GM12878 (cell line): Measurements from ENCODE around the gene TOMM40L. TPM values are rescaled to one million over a fixed set of nuclear protein-coding genes. Genes with fewer than 3 reads are reported as not detected.

Experiments used
- ATAC-seq: fragments of 200-7000 bp; cut with Tn5 transposase; 3 replicates; pipeline ENCODE4 v1.9.1; 2020; ENCODE audit warnings: mild to moderate bottlenecking, moderate library complexity
- BruUV-seq: library from RNA; stranded (reverse); fragments of 400-500 nt; replicated peaks from 2 replicates; lab custom pipeline; 2021; lab: Mats Ljungman, UMichigan
- CTCF ChIA-PET: fragments of 300-600 bp; sonication (Branson Sonifier 250); formaldehyde crosslinking; extraction: SDS; loops from one replicate; lab custom pipeline; 2021; ENCODE audit warnings: inconsistent platforms; lab: Yijun Ruan, JAX
- POLR2A ChIA-PET: fragments of 350-600 bp; formaldehyde crosslinking; extraction: SDS; loops from one replicate; lab custom pipeline; 2021; ENCODE audit warnings: inconsistent platforms; lab: Charles Lee
- RAD21 ChIA-PET: fragments of 300-600 bp; sonication (Branson Sonifier 250); formaldehyde crosslinking; loops from one replicate; lab custom pipeline; 2023; ENCODE audit warnings: antibody characterized with exemption; ENCODE audit not compliant: unreplicated experiment; lab: Charles Lee
- SMC1A ChIA-PET: fragments of 300-600 bp; sonication (Branson Sonifier 250); formaldehyde crosslinking; loops from one replicate; lab custom pipeline; 2023; ENCODE audit not compliant: unreplicated experiment, uncharacterized antibody; lab: Charles Lee
- DNase-seq: peaks from one replicate; pipeline ENCODE4 v3.0.0-alpha.2; 2011; ENCODE audit warnings: low read depth, low spot score
- FAIRE-seq: peaks from 3 replicates; lab custom pipeline; 2011; peaks lifted over from hg19 to GRCh38; lab: Jason Lieb, UNC
- H2AFZ ChIP-seq: 2 replicates; pipeline ENCODE4 v1.6.0; 2011; ENCODE audit warnings: low read depth, low read length, control low read depth; ENCODE audit not compliant: control insufficient read depth
- H3K27ac ChIP-seq: 2 replicates; pipeline ENCODE4 v1.5.1; 2011; ENCODE audit warnings: control low read depth; ENCODE audit not compliant: control insufficient read depth, insufficient read depth
- H3K27me3 ChIP-seq, 2 experiments: replicated peaks in 1 of 2; 2 replicates each; pipeline versions ENCODE4 v1.6.0 to v1.6.1; 2011; ENCODE audit warnings: low read length in 1 of 2; ENCODE audit not compliant: control insufficient read depth in 2 of 2, insufficient read depth in 2 of 2
- H3K36me3 ChIP-seq, 2 experiments: 2 replicates each; pipeline ENCODE4 v1.5.1; 2011; ENCODE audit warnings: low read length in 1 of 2; ENCODE audit not compliant: control insufficient read depth in 2 of 2, insufficient read depth in 2 of 2
- H3K4me1 ChIP-seq: 2 replicates; pipeline ENCODE4 v1.6.1; 2011; ENCODE audit warnings: mild to moderate bottlenecking, low read length, moderate library complexity, mixed read lengths; ENCODE audit not compliant: control insufficient read depth, insufficient read depth
- H3K4me2 ChIP-seq: 2 replicates; pipeline ENCODE4 v1.6.0; 2011; ENCODE audit warnings: control low read depth; ENCODE audit not compliant: control insufficient read depth, insufficient read depth
- H3K4me3 ChIP-seq: fragments of 200-600 bp; sonication (generic); 2 replicates; pipeline ENCODE4 v1.5.1; 2016
- H3K79me2 ChIP-seq: 2 replicates; pipeline ENCODE4 v1.6.0; 2011; ENCODE audit warnings: low read length; ENCODE audit not compliant: control insufficient read depth, insufficient read depth
- H3K9ac ChIP-seq: 2 replicates; pipeline ENCODE4 v1.8.0; 2011; ENCODE audit warnings: low read length, control low read depth, mixed read lengths; ENCODE audit not compliant: control insufficient read depth, insufficient read depth
- H3K9me3 ChIP-seq: replicated peaks from 3 replicates; pipeline ENCODE4 v1.5.1; 2011; ENCODE audit warnings: mild to moderate bottlenecking, low read length; ENCODE audit not compliant: control insufficient read depth, insufficient read depth
- H4K20me1 ChIP-seq: 2 replicates; pipeline ENCODE4 v1.6.0; 2011; ENCODE audit not compliant: control insufficient read depth, insufficient read depth
- EGR1 ChIP-seq, 2 experiments: IDR thresholded peaks; 1 replicate in 1 of 2; 2 replicates in 1 of 2; pipeline ENCODE4 v1.6.1; 2011 to 2012; ENCODE audit warnings: low read depth in 2 of 2, low read length in 2 of 2, borderline replicate concordance in 1 of 2, mild to moderate bottlenecking in 1 of 2, moderate library complexity in 1 of 2
- JUNB ChIP-seq: IDR thresholded peaks from 2 replicates; pipeline ENCODE4 v1.6.1; 2016; ENCODE audit warnings: antibody characterized with exemption, mild to moderate bottlenecking
- MYB ChIP-seq: fragments of 150-350 bp; IDR thresholded peaks from 2 replicates; pipeline ENCODE4 v1.6.1; 2014; ENCODE audit warnings: mild to moderate bottlenecking, low read depth, low read length, borderline replicate concordance
- MYC ChIP-seq: IDR thresholded peaks from 2 replicates; pipeline ENCODE4 v1.6.1; 2011; ENCODE audit warnings: mild to moderate bottlenecking, low read length, moderate library complexity, inconsistent platforms; ENCODE audit not compliant: insufficient read depth, insufficient replicate concordance, insufficient read length, severe bottlenecking
- NR2C1 ChIP-seq: fragments of 450-650 bp; IDR thresholded peaks from 2 replicates; pipeline ENCODE4 v1.6.1; 2017; ENCODE audit warnings: antibody characterized with exemption, mild to moderate bottlenecking, moderate library complexity
- PAX5 ChIP-seq: IDR thresholded peaks from 2 replicates; pipeline ENCODE4 v1.6.1; 2011; ENCODE audit warnings: low read depth, low read length, borderline replicate concordance
- PKNOX1 ChIP-seq: fragments of 450-650 bp; IDR thresholded peaks from 2 replicates; pipeline ENCODE4 v1.6.1; 2016; ENCODE audit warnings: mild to moderate bottlenecking
- POLR2AphosphoS2 ChIP-seq: IDR thresholded peaks from 2 replicates; pipeline ENCODE4 v1.6.1; 2011; ENCODE audit warnings: low read depth, mild to moderate bottlenecking, low read length, improper control_type of control experiment, moderate library complexity
- RELB ChIP-seq: fragments of 450-650 bp; IDR thresholded peaks from 2 replicates; pipeline ENCODE4 v1.6.1; 2017; ENCODE audit warnings: low read depth, mild to moderate bottlenecking, moderate library complexity
- SRF ChIP-seq, 2 experiments: IDR thresholded peaks; 2 replicates each; pipeline ENCODE4 v1.6.1; 2011; ENCODE audit warnings: low read depth in 2 of 2, low read length in 2 of 2, mild to moderate bottlenecking in 1 of 2, moderate library complexity in 1 of 2
- SUPT20H ChIP-seq: IDR thresholded peaks from 2 replicates; pipeline ENCODE4 v1.6.1; 2011; ENCODE audit warnings: low read depth, mild to moderate bottlenecking, low read length, moderate library complexity, borderline replicate concordance; ENCODE audit not compliant: control insufficient read depth
- TCF3 ChIP-seq: IDR thresholded peaks from 2 replicates; pipeline ENCODE4 v1.6.1; 2012; ENCODE audit warnings: low read depth, mild to moderate bottlenecking, low read length, borderline replicate concordance; ENCODE audit not compliant: insufficient read depth
- ZNF217 ChIP-seq: fragments of 450-650 bp; IDR thresholded peaks from 2 replicates; pipeline ENCODE4 v1.6.1; 2017; ENCODE audit warnings: antibody characterized with exemption, mild to moderate bottlenecking
- ZNF384 ChIP-seq: IDR thresholded peaks from 2 replicates; pipeline ENCODE4 v1.6.1; 2012; ENCODE audit warnings: low read depth, mild to moderate bottlenecking, low read length, improper control_type of control experiment, borderline replicate concordance
- ZNF592 ChIP-seq: fragments of 450-650 bp; IDR thresholded peaks from 2 replicates; pipeline ENCODE4 v1.6.1; 2017; ENCODE audit warnings: mild to moderate bottlenecking, moderate library complexity
- WGBS: methylation state at CpG from one replicate; pipeline ENCODE4 v1.1.6; 2016; ENCODE audit warnings: low lambda C conversion rate; ENCODE audit not compliant: insufficient replicate concordance, insufficient coverage; ENCODE audit errors: missing lambda C conversion rate; 5-methylcytosine and 5-hydroxymethylcytosine counted together
- in situ Hi-C: fragments of 300-500 bp; cut with MboI; formaldehyde crosslinking; loops from 9 replicates; pipeline ENCODE4 v1.14.3; 2018; ENCODE audit warnings: mixed read lengths
- intact Hi-C: fragments of 100-400 bp; cut with micrococcal nuclease; formaldehyde crosslinking; loops from one replicate; pipeline ENCODE4 v1.14.2; 2022; ENCODE audit not compliant: unreplicated experiment
- polyA plus RNA-seq, 11 experiments: library from polyadenylated mRNA; depleted of rRNA in 4 of 11; unstranded in 6 of 11; stranded (reverse) in 5 of 11; fragments of >200 nt; fragmentation: Nextera tagmentation in 4 of 11; fragmentation: Illumina TruSeq in 1 of 11; extraction: Ambion mirVana in 4 of 11; extraction: Trizol in 1 of 11; gene quantifications; 1 replicate in 1 of 11; 2 replicates in 10 of 11; pipeline versions ENCODE4 v1.2.1 to v1.2.3, GENCODE V29; 2011 to 2016; ENCODE audit warnings: inconsistent platforms in 2 of 11, missing spikeins in 2 of 11, low read depth in 1 of 11
- total RNA-seq, 4 experiments: library from RNA; depleted of rRNA in 3 of 4; stranded (reverse); fragments of >200 nt in 3 of 4; fragmentation: Illumina TruSeq in 1 of 4; extraction: Trizol in 1 of 4; gene quantifications; 2 replicates each; pipeline versions ENCODE4 v1.2.1 to v1.2.3, GENCODE V29; 2013 to 2021

Gene TOMM40L
- total and polyA plus RNA-seq, 10 of the 15 experiments (the other 5 are each of a cell fraction or from before 2014, with no cell fraction given) = 5.9 to 21.6 (median 15.7) TPM

DNA sequence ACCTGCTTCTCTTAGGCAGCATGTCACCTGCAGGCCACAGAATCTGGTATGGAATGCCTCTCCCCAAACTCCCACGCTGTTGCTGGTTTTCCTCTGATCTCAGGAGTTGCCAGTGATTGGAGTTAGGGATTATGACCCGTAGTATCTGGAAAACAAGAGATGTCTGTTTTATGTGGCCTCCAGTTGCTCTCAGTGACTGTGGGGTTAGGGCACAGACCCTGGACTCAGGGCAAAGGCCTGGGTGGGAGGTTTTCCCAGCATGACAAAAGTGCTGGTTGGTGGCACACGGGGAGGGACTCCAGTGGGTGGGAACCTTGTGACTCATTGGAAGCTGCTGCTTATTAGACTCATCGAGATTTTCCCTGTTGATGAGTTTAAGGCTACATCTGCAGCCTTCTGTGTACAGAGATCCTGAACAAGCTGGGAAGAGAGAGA lies 12.2 kb downstream of the TOMM40L start, which contains the start of gene NR1I3:
TSS of gene NR1I3 (minus strand) at position 165 of the 435 bp plus-strand sequence. CDS start 1,638 bp downstream, outside the sequence.
- peak; percentile 76 for FAIRE-seq
- H3K27ac ChIP-seq = no peak within 1 kb of the TSS
- H3K4me1 ChIP-seq = no peaks in the 10 kb centered on the region
- CTCF ChIA-PET = interaction anchor here (1.0 to 1.1 kb wide), 4 partner anchors 11 to 144 kb away, joined by 3 to 5 read pairs (median 3); partner anchors contain the start of gene TOMM40L
- ATAC-seq = no peak
- BruUV-seq = no TSS peak
- no peaks in the 10 kb centered on the region for H4K20me1 ChIP-seq
- POLR2A ChIA-PET = no interaction called here
- no peaks in the 10 kb centered on the region for H3K36me3 ChIP-seq
- H3K4me2 ChIP-seq = no peak within 1 kb of the TSS
- no peak within 1 kb of the TSS for H3K9ac ChIP-seq
- SMC1A ChIA-PET = no interaction called here
- in situ Hi-C loops = no loop called here
- no peak within 1 kb of the TSS for H2AFZ ChIP-seq
- WGBS = 21% methylated on average over 3 of the region's 4 CpGs
- no peak within 1 kb of the TSS for H3K4me3 ChIP-seq
- no peak for DNase-seq
- TF ChIP-seq MYB (no peak), POLR2AphosphoS2 (no peak), SRF (IDR thresholded peaks at IDR 0.05; ENCODE audit: low read depth in 2 of 2, low read length in 2 of 2) (no peak), ZNF384 (no peak), EGR1 (IDR thresholded peaks at IDR 0.05; ENCODE audit: borderline replicate concordance in 1 of 2, low read depth in 2 of 2, low read length in 2 of 2) (no peak), NR2C1 (no peak), PKNOX1 (no peak), ZNF592 (no peak), ZNF217 (no peak), TCF3 (no peak), PAX5 (no peak), JUNB (no peak), SUPT20H (no peak), MYC (no peak), RELB (no peak)
- TF ChIP-seq, all 136 proteins: peak for 0
- Histone ChIP-seq H3K9me3 (no peaks in the 10 kb centered on the region), H3K79me2 (no peaks in the 10 kb centered on the region), H3K27me3 (no peaks in the 10 kb centered on the region)
- RAD21 ChIA-PET = no interaction called here
- intact Hi-C loops = no loop called here
